ENCODE data around the gene TMEM43.
"Not testable (repeated sequence)": the region's sequence is repeated elsewhere in the genome, so short reads cannot be mapped to it uniquely, and the experiment has no call there.

DNA sequence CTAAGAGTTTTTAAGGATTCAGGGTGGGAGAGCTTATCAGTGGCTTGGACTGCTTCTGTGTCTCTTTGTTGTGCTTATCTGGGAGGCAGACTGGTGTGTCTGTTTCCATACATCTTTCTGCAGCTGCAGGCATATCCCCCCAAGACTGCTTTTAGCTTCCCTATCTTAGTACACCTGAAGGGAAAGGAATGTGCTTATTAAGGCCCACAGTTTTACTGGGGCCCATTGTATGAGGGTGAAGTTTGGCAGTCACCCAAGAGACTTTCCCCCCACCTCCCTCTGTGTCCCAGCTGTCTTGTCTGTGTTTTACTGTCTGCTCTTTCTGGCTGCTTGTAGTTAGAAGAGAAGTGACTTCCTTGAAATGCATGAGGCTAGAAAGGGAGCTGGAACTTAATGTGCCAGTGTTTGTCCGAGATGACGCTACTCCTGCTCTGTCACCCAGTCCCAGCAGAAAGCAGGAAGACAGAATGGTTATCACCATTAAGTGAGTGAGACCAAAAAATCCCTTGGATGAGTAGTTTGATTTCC, 3.9 kb upstream of the TMEM43 start:
- TF ChIP-seq, protein P1, sequence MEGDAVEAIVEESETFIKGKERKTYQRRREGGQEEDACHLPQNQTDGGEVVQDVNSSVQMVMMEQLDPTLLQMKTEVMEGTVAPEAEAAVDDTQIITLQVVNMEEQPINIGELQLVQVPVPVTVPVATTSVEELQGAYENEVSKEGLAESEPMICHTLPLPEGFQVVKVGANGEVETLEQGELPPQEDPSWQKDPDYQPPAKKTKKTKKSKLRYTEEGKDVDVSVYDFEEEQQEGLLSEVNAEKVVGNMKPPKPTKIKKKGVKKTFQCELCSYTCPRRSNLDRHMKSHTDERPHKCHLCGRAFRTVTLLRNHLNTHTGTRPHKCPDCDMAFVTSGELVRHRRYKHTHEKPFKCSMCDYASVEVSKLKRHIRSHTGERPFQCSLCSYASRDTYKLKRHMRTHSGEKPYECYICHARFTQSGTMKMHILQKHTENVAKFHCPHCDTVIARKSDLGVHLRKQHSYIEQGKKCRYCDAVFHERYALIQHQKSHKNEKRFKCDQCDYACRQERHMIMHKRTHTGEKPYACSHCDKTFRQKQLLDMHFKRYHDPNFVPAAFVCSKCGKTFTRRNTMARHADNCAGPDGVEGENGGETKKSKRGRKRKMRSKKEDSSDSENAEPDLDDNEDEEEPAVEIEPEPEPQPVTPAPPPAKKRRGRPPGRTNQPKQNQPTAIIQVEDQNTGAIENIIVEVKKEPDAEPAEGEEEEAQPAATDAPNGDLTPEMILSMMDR (IDR thresholded peaks at IDR 0.05; ENCODE audit: low read depth, low read length), result not testable (repeated sequence)
- not testable (repeated sequence) for TF ChIP-seq POLR2A (IDR thresholded peaks at IDR 0.05; ENCODE audit: extremely low read depth, insufficient read length)
- TF ChIP-seq, protein P2, sequence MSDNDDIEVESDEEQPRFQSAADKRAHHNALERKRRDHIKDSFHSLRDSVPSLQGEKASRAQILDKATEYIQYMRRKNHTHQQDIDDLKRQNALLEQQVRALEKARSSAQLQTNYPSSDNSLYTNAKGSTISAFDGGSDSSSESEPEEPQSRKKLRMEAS (IDR thresholded peaks at IDR 0.05; ENCODE audit: low read depth, low read length), result not testable (repeated sequence)

All from NB4 (cell line).